ENCODE results near the gene CNIH1. TPM values are rescaled to one million over a fixed set of nuclear protein-coding genes. Genes with fewer than 3 reads are reported as not detected.
"Not testable (repeated sequence)": the region's sequence is repeated elsewhere in the genome, so short reads cannot be mapped to it uniquely, and the experiment has no call there.

Gene CNIH1
- total RNA-seq, 1 donor from 2014 or later: 130 TPM

- Mint-ChIP-seq H3K27me3 (ENCODE audit: unreplicated experiment) (peaks cover 10% of the 10 kb centered on the region), H3K36me3 (ENCODE audit: unreplicated experiment) (no peaks in the 10 kb centered on the region), H3K4me1 (ENCODE audit: unreplicated experiment) (peaks cover 8% of the 10 kb centered on the region), H3K9me3 (ENCODE audit: unreplicated experiment) (no peaks in the 10 kb centered on the region), H3K27ac (ENCODE audit: unreplicated experiment) (no peak overlapping the region), H3K4me3 (ENCODE audit: unreplicated experiment) (no peak overlapping the region)
- no peak for TF ChIP-seq CTCF (IDR thresholded peaks at IDR 0.05)
- DNase-seq (ENCODE audit: extremely low spot score, unreplicated experiment): no peak
Observed at GRCh38 chr14:54447231-54447692, 6.1 kb upstream of the CNIH1 start.

GRCh38 chr14:54446161-54446693, 5.1 kb upstream of the CNIH1 start:
- no peak overlapping the region for H3K4me3 Mint-ChIP-seq (ENCODE audit: unreplicated experiment)
- H3K27ac Mint-ChIP-seq (ENCODE audit: unreplicated experiment): no peak overlapping the region
- H3K4me1 Mint-ChIP-seq (ENCODE audit: unreplicated experiment): peaks cover 17% of the 10 kb centered on the region
- no peaks in the 10 kb centered on the region for H3K9me3 Mint-ChIP-seq (ENCODE audit: unreplicated experiment)
- no peak for DNase-seq (ENCODE audit: extremely low spot score, unreplicated experiment)
- H3K36me3 Mint-ChIP-seq (ENCODE audit: unreplicated experiment): no peaks in the 10 kb centered on the region
- H3K27me3 Mint-ChIP-seq (ENCODE audit: unreplicated experiment): peaks cover 10% of the 10 kb centered on the region
- TF ChIP-seq CTCF (IDR thresholded peaks at IDR 0.05): no peak

GRCh38 chr14:54444681-54445080, 3.5 kb upstream of the CNIH1 start:
- TF ChIP-seq CTCF (IDR thresholded peaks at IDR 0.05): no peak
- DNase-seq (ENCODE audit: extremely low spot score, unreplicated experiment): no peak
- Mint-ChIP-seq H3K9me3 (ENCODE audit: unreplicated experiment) (no peaks in the 10 kb centered on the region), H3K27me3 (ENCODE audit: unreplicated experiment) (peaks cover 10% of the 10 kb centered on the region), H3K4me1 (ENCODE audit: unreplicated experiment) (peaks cover 21% of the 10 kb centered on the region), H3K4me3 (ENCODE audit: unreplicated experiment) (no peak overlapping the region), H3K27ac (ENCODE audit: unreplicated experiment) (no peak overlapping the region), H3K36me3 (ENCODE audit: unreplicated experiment) (no peaks in the 10 kb centered on the region)

GRCh38 chr14:54443981-54444380, 2.8 kb upstream of the CNIH1 start:
- Mint-ChIP-seq H3K9me3 (ENCODE audit: unreplicated experiment) (no peaks in the 10 kb centered on the region), H3K36me3 (ENCODE audit: unreplicated experiment) (no peaks in the 10 kb centered on the region), H3K27me3 (ENCODE audit: unreplicated experiment) (peaks cover 7% of the 10 kb centered on the region), H3K4me3 (ENCODE audit: unreplicated experiment) (no peak overlapping the region), H3K27ac (ENCODE audit: unreplicated experiment) (no peak overlapping the region), H3K4me1 (ENCODE audit: unreplicated experiment) (peaks cover 27% of the 10 kb centered on the region)
- TF ChIP-seq CTCF (IDR thresholded peaks at IDR 0.05): no peak
- DNase-seq (ENCODE audit: extremely low spot score, unreplicated experiment): no peak

GRCh38 chr14:54442961-54443360, 1.8 kb upstream of the CNIH1 start:
- H3K36me3 Mint-ChIP-seq (ENCODE audit: unreplicated experiment); H3K4me3 Mint-ChIP-seq (ENCODE audit: unreplicated experiment): not testable (repeated sequence)
- H3K4me1 Mint-ChIP-seq (ENCODE audit: unreplicated experiment): peaks cover 34% of the 10 kb centered on the region

GRCh38 chr14:54440476-54440872, 700 bp downstream of the CNIH1 start:
- Mint-ChIP-seq H3K4me1 (ENCODE audit: unreplicated experiment) (peaks cover 44% of the 10 kb centered on the region), H3K4me3 (ENCODE audit: unreplicated experiment) (peak overlapping the region; percentile 89), H3K27ac (ENCODE audit: unreplicated experiment) (peak overlapping the region; percentile 94), H3K27me3 (ENCODE audit: unreplicated experiment) (peaks cover 3% of the 10 kb centered on the region), H3K9me3 (ENCODE audit: unreplicated experiment) (no peaks in the 10 kb centered on the region), H3K36me3 (ENCODE audit: unreplicated experiment) (peaks cover 6% of the 10 kb centered on the region)
- no peak for DNase-seq (ENCODE audit: extremely low spot score, unreplicated experiment)
- TF ChIP-seq CTCF (IDR thresholded peaks at IDR 0.05): no peak

More at GRCh38 chr14:54442961-54443360, 1.8 kb upstream of the CNIH1 start:
- not testable (repeated sequence) for H3K9me3 Mint-ChIP-seq (ENCODE audit: unreplicated experiment); H3K27ac Mint-ChIP-seq (ENCODE audit: unreplicated experiment); DNase-seq (ENCODE audit: extremely low spot score, unreplicated experiment); H3K27me3 Mint-ChIP-seq (ENCODE audit: unreplicated experiment)

All from osteocyte (in vitro differentiated cells).